ENCODE data around the gene KRTAP10-6. TPM values are rescaled to one million over a fixed set of nuclear protein-coding genes. Genes with fewer than 3 reads are reported as not detected.

Gene KRTAP10-6
- polyA plus RNA-seq, 1 of the 3 experiments (the other 2 are of a cell fraction): not detected

- H3K27me3 ChIP-seq (ENCODE audit: insufficient read depth): peaks cover 49% of the 10 kb centered on the region
- no peak overlapping the region for H3K4me2 ChIP-seq
- ChIA-PET POLR2A (no interaction called here), CTCF (interaction anchor here (1.0 kb wide), 1 partner anchor 8 kb away, joined by 3 read pairs; no protein-coding TSS in a partner anchor)
- H3K27ac ChIP-seq (ENCODE audit: low read depth in 2 of 2, low read length in 1 of 2): no peak overlapping the region
- H3K9ac ChIP-seq: no peak overlapping the region
- DNase-seq: no peak
- H3K4me1 ChIP-seq (ENCODE audit: control insufficient read depth in 1 of 2, insufficient read depth in 2 of 2, low read depth in 1 of 2, low read length in 1 of 2): no peaks in the 10 kb centered on the region
- no peaks in the 10 kb centered on the region for H3K9me3 ChIP-seq
- H3F3A ChIP-seq (replicated peaks; ENCODE audit: insufficient read depth): no peaks in the 10 kb centered on the region
- H4K20me1 ChIP-seq (ENCODE audit: insufficient read depth): no peaks in the 10 kb centered on the region
- TF ChIP-seq FOXM1 (IDR thresholded peaks at IDR 0.05; ENCODE audit: low read depth): no peak
- no peak overlapping the region for H2AFZ ChIP-seq (ENCODE audit: low read depth)
- WGBS (ENCODE audit: low lambda C conversion rate): 9% methylated on average over 11 of the region's 13 CpGs
- H3K79me2 ChIP-seq (ENCODE audit: insufficient read depth): no peaks in the 10 kb centered on the region
- H3K36me3 ChIP-seq (replicated peaks in 1 of 2; ENCODE audit: control insufficient read depth in 1 of 2, insufficient read depth in 2 of 2, low read length in 1 of 2): no peaks in the 10 kb centered on the region
- H3K4me3 ChIP-seq (ENCODE audit: low read depth in 2 of 2, low read length in 1 of 2): no peak overlapping the region
- H3K9me2 ChIP-seq: no peaks in the 10 kb centered on the region
Observed at GRCh38 chr21:44612669-44613229, 20.4 kb upstream of the KRTAP10-6 start.

- 17% methylated on average over 1 of the region's 8 CpGs for WGBS (ENCODE audit: low lambda C conversion rate)
- CTCF ChIA-PET: interaction anchor here (1.0 kb wide), 1 partner anchor 8 kb away, joined by 3 read pairs; no protein-coding TSS in a partner anchor
- no peaks in the 10 kb centered on the region for H3K9me3 ChIP-seq
- H3F3A ChIP-seq (replicated peaks; ENCODE audit: insufficient read depth): no peaks in the 10 kb centered on the region
- no peaks in the 10 kb centered on the region for H3K9me2 ChIP-seq
- no peak for TF ChIP-seq TCF12 (IDR thresholded peaks at IDR 0.05)
- TF ChIP-seq FOXJ3 (CRISPR knock-in tag; IDR thresholded peaks at IDR 0.05): no peak
- TF ChIP-seq MXI1 (IDR thresholded peaks at IDR 0.05; ENCODE audit: low read depth, low read length): no peak
- TF ChIP-seq FOXM1 (IDR thresholded peaks at IDR 0.05; ENCODE audit: low read depth): no peak
- no peak for TF ChIP-seq SIN3A (IDR thresholded peaks at IDR 0.05; ENCODE audit: borderline replicate concordance, low read depth, low read length)
- no peak for TF ChIP-seq NFIC (IDR thresholded peaks at IDR 0.05; ENCODE audit: borderline replicate concordance)
- H3K79me2 ChIP-seq (ENCODE audit: insufficient read depth): no peaks in the 10 kb centered on the region
- no peak within 1 kb of the TSS for H3K9ac ChIP-seq
- H3K4me2 ChIP-seq: no peak within 1 kb of the TSS
- H3K4me1 ChIP-seq (ENCODE audit: control insufficient read depth in 1 of 2, insufficient read depth in 2 of 2, low read depth in 1 of 2, low read length in 1 of 2): no peaks in the 10 kb centered on the region
- no peak within 1 kb of the TSS for H3K4me3 ChIP-seq (ENCODE audit: low read depth in 2 of 2, low read length in 1 of 2)
- H3K27me3 ChIP-seq (ENCODE audit: insufficient read depth): peaks cover 47% of the 10 kb centered on the region
- no peak within 1 kb of the TSS for H2AFZ ChIP-seq (ENCODE audit: low read depth)
- DNase-seq: no peak
- POLR2A ChIA-PET: no interaction called here
- H3K27ac ChIP-seq (ENCODE audit: low read depth in 2 of 2, low read length in 1 of 2): no peak within 1 kb of the TSS
- H4K20me1 ChIP-seq (ENCODE audit: insufficient read depth): no peaks in the 10 kb centered on the region
- no peaks in the 10 kb centered on the region for H3K36me3 ChIP-seq (replicated peaks in 1 of 2; ENCODE audit: control insufficient read depth in 1 of 2, insufficient read depth in 2 of 2, low read length in 1 of 2)
Observed at GRCh38 chr21:44612029-44612486, 19.8 kb upstream of the KRTAP10-6 start, which contains the start of gene KRTAP10-8. TSS of gene KRTAP10-8 (plus strand) at chr21:44612079. CDS start at chr21:44612101, 22 bp downstream.

GRCh38 chr21:44611551-44611950 lies 19.2 kb upstream of the KRTAP10-6 start:
- POLR2A ChIA-PET: no interaction called here
- no peak for DNase-seq
- WGBS (ENCODE audit: low lambda C conversion rate): 9% methylated on average over 4 of the region's 4 CpGs
- TF ChIP-seq RXRA (IDR thresholded peaks at IDR 0.05; ENCODE audit: borderline replicate concordance, low read depth) (no peak), USF2 (IDR thresholded peaks at IDR 0.05; ENCODE audit: borderline replicate concordance, low read depth, low read length) (no peak), ELF1 (IDR thresholded peaks at IDR 0.05) (no peak), IRF3 (IDR thresholded peaks at IDR 0.05; ENCODE audit: low read depth, low read length) (no peak), GABPA (IDR thresholded peaks at IDR 0.05; ENCODE audit: low read depth) (no peak), SMC3 (IDR thresholded peaks at IDR 0.05; ENCODE audit: low read depth, low read length) (no peak), FOSL2 (IDR thresholded peaks at IDR 0.05; ENCODE audit: borderline replicate concordance, low read depth) (no peak), FOXM1 (IDR thresholded peaks at IDR 0.05; ENCODE audit: low read depth) (no peak), USF1 (IDR thresholded peaks at IDR 0.05; ENCODE audit: borderline replicate concordance, low read depth) (no peak), CHD2 (IDR thresholded peaks at IDR 0.05; ENCODE audit: low read length, partially characterized antibody) (no peak), ZBTB33 (IDR thresholded peaks at IDR 0.05; ENCODE audit: borderline replicate concordance, low read depth) (no peak)

More at GRCh38 chr21:44611551-44611950, 19.2 kb upstream of the KRTAP10-6 start:
- H3K79me2 ChIP-seq (ENCODE audit: insufficient read depth): no peaks in the 10 kb centered on the region
- H3K9me2 ChIP-seq: no peaks in the 10 kb centered on the region
- H3K4me1 ChIP-seq (ENCODE audit: control insufficient read depth in 1 of 2, insufficient read depth in 2 of 2, low read depth in 1 of 2, low read length in 1 of 2): no peaks in the 10 kb centered on the region
- no peaks in the 10 kb centered on the region for H3K36me3 ChIP-seq (replicated peaks in 1 of 2; ENCODE audit: control insufficient read depth in 1 of 2, insufficient read depth in 2 of 2, low read length in 1 of 2)
- H3K4me2 ChIP-seq: no peak overlapping the region
- H3K27me3 ChIP-seq (ENCODE audit: insufficient read depth): peaks cover 42% of the 10 kb centered on the region
- no peaks in the 10 kb centered on the region for H4K20me1 ChIP-seq (ENCODE audit: insufficient read depth)
- H3F3A ChIP-seq (replicated peaks; ENCODE audit: insufficient read depth): no peaks in the 10 kb centered on the region
- no peak overlapping the region for H2AFZ ChIP-seq (ENCODE audit: low read depth)
- no peaks in the 10 kb centered on the region for H3K9me3 ChIP-seq
- no peak overlapping the region for H3K9ac ChIP-seq
- H3K4me3 ChIP-seq (ENCODE audit: low read depth in 2 of 2, low read length in 1 of 2): no peak overlapping the region
- no peak overlapping the region for H3K27ac ChIP-seq (ENCODE audit: low read depth in 2 of 2, low read length in 1 of 2)
- CTCF ChIA-PET: interaction anchor here (1.0 kb wide), 1 partner anchor 9 kb away, joined by 3 read pairs; no protein-coding TSS in a partner anchor
